K562 (cell line): ENCODE results near the gene BCO1. TPM values are rescaled to one million over a fixed set of nuclear protein-coding genes. Genes with fewer than 3 reads are reported as not detected.

Experiments used
- ATAC-seq: fragments of 200-7000 bp; cut with Tn5 transposase; 3 replicates; pipeline ENCODE4 v1.9.1; 2020; ENCODE audit warnings: moderate library complexity
- BruUV-seq: library from RNA; stranded (reverse); fragments of 400-500 nt; replicated peaks from 2 replicates; lab custom pipeline; 2021; lab: Mats Ljungman, UMichigan
- CTCF ChIA-PET: fragments of 300-600 bp; formaldehyde crosslinking; extraction: SDS; loops from one replicate; lab custom pipeline; 2021; ENCODE audit warnings: low intra/inter-chr PET ratio; lab: Yijun Ruan, JAX
- POLR2A ChIA-PET: fragments of 300-600, 350-650 bp; sonication (Branson Sonifier 250); formaldehyde crosslinking; extraction: SDS; loops from one replicate; lab custom pipeline; 2021; ENCODE audit warnings: antibody characterized with exemption, inconsistent platforms; lab: Yijun Ruan, JAX
- DNase-seq, 4 experiments: peaks; one replicate each; pipeline versions ENCODE4 v3.0.0 to v3.0.0-alpha.2; 2011 to 2018; ENCODE audit warnings: low spot score in 3 of 4, mixed read lengths in 3 of 4; ENCODE audit errors: extremely low read depth in 1 of 4
- FAIRE-seq: peaks from 2 replicates; lab custom pipeline; 2011; peaks lifted over from hg19 to GRCh38; lab: Jason Lieb, UNC
- H2AFZ ChIP-seq: 2 replicates; pipeline ENCODE4 v1.6.0; 2011; ENCODE audit warnings: low read depth, low read length, control low read depth, inconsistent platforms
- H3K27ac ChIP-seq: fragments of 200-600 bp; 3 replicates; pipeline ENCODE4 v1.8.0; 2011; ENCODE audit warnings: low read depth, mild to moderate bottlenecking, control low read depth, inconsistent platforms, low read length, moderate library complexity, mixed read lengths; ENCODE audit errors: extremely low read depth
- H3K27me3 ChIP-seq, 2 experiments: fragments of 300-600 bp in 1 of 2; 2 replicates in 1 of 2; 3 replicates in 1 of 2; pipeline versions ENCODE4 v1.6.0 to v1.8.0; 2011; ENCODE audit warnings: inconsistent platforms in 2 of 2, low read length in 2 of 2, mild to moderate bottlenecking in 1 of 2, mixed read lengths in 1 of 2, moderate library complexity in 1 of 2; ENCODE audit not compliant: control insufficient read depth in 2 of 2, insufficient read depth in 2 of 2
- H3K36me3 ChIP-seq: fragments of 300-600 bp; 3 replicates; pipeline ENCODE4 v1.8.0; 2011; ENCODE audit warnings: mild to moderate bottlenecking, low read length, inconsistent platforms; ENCODE audit not compliant: control insufficient read depth, insufficient read depth
- H3K4me1 ChIP-seq, 2 experiments: fragments of 200-600 bp in 1 of 2; replicated peaks in 1 of 2; 2 replicates in 1 of 2; 3 replicates in 1 of 2; pipeline versions ENCODE4 v1.5.1 to v1.8.0; 2011; ENCODE audit warnings: inconsistent platforms in 2 of 2, low read length in 2 of 2, mild to moderate bottlenecking in 1 of 2, mixed read lengths in 1 of 2, moderate library complexity in 1 of 2; ENCODE audit not compliant: control insufficient read depth in 2 of 2, insufficient read depth in 2 of 2
- H3K4me2 ChIP-seq: 2 replicates; pipeline ENCODE4 v1.6.1; 2011; ENCODE audit warnings: low read length, control low read depth, inconsistent platforms, mixed read lengths; ENCODE audit not compliant: insufficient read depth
- H3K4me3 ChIP-seq: fragments of 200-600 bp; sonication (generic), shearing (Covaris generic); 2 replicates; pipeline ENCODE4 v1.5.1; 2016; ENCODE audit warnings: control low read depth, inconsistent platforms
- H3K79me2 ChIP-seq: fragments of 200-600 bp; 3 replicates; pipeline ENCODE4 v1.8.0; 2011; ENCODE audit warnings: low read length, inconsistent platforms; ENCODE audit not compliant: control insufficient read depth, insufficient read depth
- H3K9ac ChIP-seq, 2 experiments: 2 replicates each; pipeline versions ENCODE4 v1.6.0 to v1.6.1; 2011; ENCODE audit warnings: low read depth in 2 of 2, low read length in 2 of 2, control low read depth in 1 of 2, inconsistent platforms in 1 of 2, mild to moderate bottlenecking in 1 of 2, mixed read lengths in 1 of 2; ENCODE audit not compliant: insufficient read depth in 1 of 2
- H3K9me1 ChIP-seq: one replicate; pipeline ENCODE4 v1.6.0; 2011; ENCODE audit warnings: inconsistent platforms, mild to moderate bottlenecking, low read length, moderate library complexity; ENCODE audit not compliant: control insufficient read depth, insufficient read depth
- H3K9me3 ChIP-seq: replicated peaks from 2 replicates; pipeline ENCODE4 v1.5.1; 2011; ENCODE audit warnings: low read depth, low read length, inconsistent platforms; ENCODE audit not compliant: control insufficient read depth, insufficient read depth
- H4K20me1 ChIP-seq: replicated peaks from 2 replicates; pipeline ENCODE4 v1.6.1; 2011; ENCODE audit warnings: low read length, inconsistent platforms, mixed read lengths; ENCODE audit not compliant: control insufficient read depth, insufficient read depth
- ATF4 ChIP-seq: fragments of 450-650 bp; formaldehyde crosslinking; IDR thresholded peaks from 2 replicates; pipeline ENCODE4 v1.4.0; 2022; ENCODE audit warnings: mild to moderate bottlenecking, moderate library complexity
- NR2C1 ChIP-seq, 2 experiments: fragments of 450-650 bp; IDR thresholded peaks; 2 replicates each; pipeline ENCODE4 v1.6.1; 2017; ENCODE audit warnings: mild to moderate bottlenecking in 2 of 2, antibody characterized with exemption in 1 of 2, inconsistent platforms in 1 of 2, missing compliant biosample characterization in 1 of 2, missing genetic modification characterization in 1 of 2
- SP2 ChIP-seq: IDR thresholded peaks from 2 replicates; pipeline ENCODE4 v1.6.1; 2011; ENCODE audit warnings: mild to moderate bottlenecking, low read depth, low read length, moderate library complexity; ENCODE audit not compliant: poor library complexity, severe bottlenecking; ENCODE audit errors: extremely low read depth
- SREBF2 ChIP-seq: sonication (generic); formaldehyde crosslinking; IDR thresholded peaks from 2 replicates; pipeline ENCODE4 v1.4.0; 2020; ENCODE audit warnings: mild to moderate bottlenecking, missing genetic modification reagents
- ZNF124 ChIP-seq: sonication (generic); formaldehyde crosslinking; IDR thresholded peaks from 2 replicates; pipeline ENCODE4 v1.8.1; 2022; ENCODE audit warnings: missing genetic modification reagents
- ZNF217 ChIP-seq: sonication (generic); formaldehyde crosslinking; IDR thresholded peaks from 2 replicates; pipeline ENCODE4 v1.8.0; 2022; ENCODE audit warnings: mild to moderate bottlenecking, missing genetic modification reagents
- WGBS: fragments of 100-300 bp; shearing (Covaris generic); methylation state at CpG from one replicate; pipeline ENCODE4 v1.1.6; 2016; ENCODE audit warnings: low coverage, mixed read lengths; ENCODE audit not compliant: insufficient coverage; ENCODE audit errors: missing lambda C conversion rate; 5-methylcytosine and 5-hydroxymethylcytosine counted together
- in situ Hi-C: fragments of 300-500 bp; cut with MboI; formaldehyde crosslinking; loops from 4 replicates; pipeline ENCODE4 v1.15.0; 2018; ENCODE audit warnings: inconsistent platforms, mixed read lengths
- intact Hi-C: fragments of 100-400 bp; cut with micrococcal nuclease; formaldehyde crosslinking; loops from 2 replicates; pipeline ENCODE4 v1.14.2; 2022
- polyA plus RNA-seq, 8 experiments: library from polyadenylated mRNA; depleted of rRNA in 4 of 8; stranded (reverse) in 5 of 8; unstranded in 3 of 8; fragments of >200 nt; fragmentation: Nextera tagmentation in 2 of 8; fragmentation: Illumina TruSeq in 1 of 8; extraction: Ambion mirVana in 2 of 8; extraction: Trizol in 1 of 8; gene quantifications; 2 replicates each; pipeline versions ENCODE4 v1.2.1 to v1.2.3, GENCODE V29; 2011 to 2014; ENCODE audit warnings: inconsistent platforms in 1 of 8, missing spikeins in 1 of 8
- total RNA-seq, 7 experiments: library from RNA; depleted of rRNA in 6 of 7; stranded (reverse); fragments of >200 nt in 6 of 7; fragmentation: Illumina TruSeq in 2 of 7; extraction: Trizol in 2 of 7; gene quantifications; 2 replicates each; pipeline versions ENCODE4 v1.2.1 to v1.2.3, GENCODE V29; 2011 to 2021; ENCODE audit warnings: low replicate concordance in 1 of 7

Gene BCO1
- total and polyA plus RNA-seq, 9 of the 15 experiments (the other 6 are each of a cell fraction or from before 2014, with no cell fraction given), result not detected

GRCh38 chr16:81227785-81228184, 10.7 kb upstream of the BCO1 start:
- ChIA-PET CTCF (no interaction called here), POLR2A (no interaction called here)
- Histone ChIP-seq H4K20me1 (no peaks in the 10 kb centered on the region), H3K4me1 (peaks cover 0 to 6% of the 10 kb centered on the region in 2 experiments; a peak in 2 of 5 replicates), H3K79me2 (no peaks in the 10 kb centered on the region), H3K4me2 (no peak overlapping the region), H2AFZ (no peak overlapping the region), H3K36me3 (no peaks in the 10 kb centered on the region), H3K4me3 (no peak overlapping the region), H3K9me1 (no peaks in the 10 kb centered on the region), H3K27me3 (peaks cover 27 to 51% of the 10 kb centered on the region in 2 experiments), H3K9ac (no peak overlapping the region), H3K27ac (no peak overlapping the region), H3K9me3 (no peaks in the 10 kb centered on the region)
- FAIRE-seq (no peak), ATAC-seq (no peak), DNase-seq (no peak)
- intact Hi-C loops (no loop called here), in situ Hi-C loops (no loop called here)
- 3% methylated on average over 2 of the region's 2 CpGs for WGBS
- BruUV-seq, result no TSS peak
- TF ChIP-seq ATF4, result no peak
- no peak for TF ChIP-seq ZNF217 (CRISPR knock-in tag)
- no peak for TF ChIP-seq SREBF2 (CRISPR knock-in tag)
- no peak for TF ChIP-seq ZNF124 (CRISPR knock-in tag)
- no peak for TF ChIP-seq SP2
- TF ChIP-seq NR2C1 (IDR thresholded peaks at IDR 0.05), result no peak
- no peak for TF ChIP-seq NR2C1 (tag; IDR thresholded peaks at IDR 0.05)
